Measurements from ENCODE around the gene CYFIP2.

The CYFIP2 gene

DNA sequence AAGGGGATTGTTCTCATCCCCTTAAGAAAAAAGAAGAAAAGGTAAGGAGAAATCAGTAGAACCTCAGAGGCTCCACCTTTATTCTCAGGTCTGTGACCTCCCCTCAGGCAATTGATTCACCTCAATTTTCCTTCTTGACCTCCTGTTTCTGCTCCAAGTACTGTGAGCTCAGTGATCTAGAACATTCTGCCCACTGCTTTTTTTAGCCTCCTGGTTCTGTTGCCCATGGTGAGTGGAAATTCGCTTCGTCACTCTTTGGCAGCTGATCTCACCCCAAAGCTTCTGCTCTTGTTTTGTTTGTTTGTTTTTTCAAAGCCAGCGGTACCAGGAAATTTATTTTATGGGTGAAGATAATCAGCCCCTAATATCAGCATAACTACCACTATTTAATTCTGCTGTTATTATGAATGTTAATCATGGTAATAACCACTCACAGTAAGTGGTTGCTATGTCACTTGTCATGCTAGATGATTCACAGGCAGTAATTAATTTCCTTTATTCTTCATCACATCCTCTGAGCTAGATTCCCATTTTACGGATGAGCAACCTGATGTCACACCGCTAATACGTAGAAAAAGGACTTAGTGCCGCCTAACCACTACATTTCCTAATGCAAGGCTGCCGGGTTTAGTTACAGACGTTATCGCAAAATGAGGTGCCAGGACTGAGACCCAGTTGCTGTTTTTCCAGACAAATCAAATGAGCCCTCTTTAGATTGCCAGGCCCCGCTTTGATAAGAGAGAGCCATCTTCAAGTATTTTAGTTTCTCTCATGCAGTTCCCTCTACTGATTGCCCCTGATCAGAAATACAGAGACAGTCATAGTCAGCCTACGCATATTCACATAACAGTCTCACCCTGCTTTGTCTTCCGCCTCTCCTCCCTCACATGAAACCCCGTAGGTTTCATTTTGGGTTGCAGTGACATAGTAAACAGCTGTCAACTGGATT is 78.2 kb downstream of the CYFIP2 start:
- H3K36me3 Mint-ChIP-seq (ENCODE audit: low read depth): peaks cover 74% of the 10 kb centered on the region
- H3K9me3 Mint-ChIP-seq: peaks cover under 1% of the 10 kb centered on the region
- peak overlapping the region; percentile 86 for H3K27ac Mint-ChIP-seq
- peak overlapping the region; percentile 35 for H3K4me3 Mint-ChIP-seq
- no peaks in the 10 kb centered on the region for H3K27me3 Mint-ChIP-seq
- ATAC-seq: peak; percentile 82
- no peak for DNase-seq
- peaks cover 45% of the 10 kb centered on the region for H3K4me1 Mint-ChIP-seq

DNA sequence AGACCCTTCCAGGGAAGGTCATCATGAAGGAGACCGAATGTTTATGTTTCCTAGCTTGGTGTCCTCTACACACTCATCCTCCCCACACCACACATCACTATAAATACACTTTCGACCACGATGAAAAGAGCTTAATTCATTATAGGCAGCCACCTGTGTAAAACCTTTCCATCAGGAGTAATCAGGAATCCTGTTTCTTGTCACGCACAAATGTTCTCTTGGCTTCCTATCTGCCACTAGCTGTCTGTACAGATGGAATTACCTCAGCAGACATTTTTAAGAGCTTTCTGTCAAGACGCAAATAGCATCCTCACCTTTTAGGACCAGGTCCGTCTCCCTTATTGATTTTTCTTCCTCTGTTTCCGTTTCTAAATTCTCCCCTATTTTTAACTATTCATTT is 79.1 kb downstream of the CYFIP2 start:
- H3K27me3 Mint-ChIP-seq: no peaks in the 10 kb centered on the region

DNA sequence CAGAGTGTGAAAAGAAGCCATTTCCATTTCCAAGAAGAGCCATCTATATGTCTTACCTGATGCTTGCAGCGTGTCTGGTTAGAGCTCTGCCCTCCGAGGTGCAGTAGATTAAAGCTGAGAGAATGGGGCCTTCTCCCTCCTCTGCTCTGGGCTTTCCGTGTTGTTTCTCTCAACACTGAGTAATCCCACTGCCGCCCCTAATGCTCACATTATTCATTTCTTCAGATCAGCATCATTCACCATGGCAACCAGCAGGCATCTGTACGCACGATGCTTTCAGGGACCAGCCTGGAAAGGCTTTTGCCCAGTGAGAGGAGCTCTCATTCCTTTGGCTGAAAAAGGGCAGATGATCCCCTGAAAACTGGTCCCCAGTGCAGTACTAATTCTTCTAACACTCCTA is 79.6 kb downstream of the CYFIP2 start:
- Mint-ChIP-seq H3K27me3 (no peaks in the 10 kb centered on the region), H3K4me3 (peak overlapping the region; percentile 55), H3K9me3 (peaks cover 9% of the 10 kb centered on the region), H3K36me3 (ENCODE audit: low read depth) (peaks cover 78% of the 10 kb centered on the region), H3K4me1 (peaks cover 59% of the 10 kb centered on the region), H3K27ac (peak overlapping the region; percentile 86)
- ATAC-seq (peak; percentile 55), DNase-seq (no peak)

More for the DNA sequence above, 79.1 kb downstream of the CYFIP2 start:
- peaks cover 76% of the 10 kb centered on the region for H3K36me3 Mint-ChIP-seq (ENCODE audit: low read depth)
- peak overlapping the region; percentile 55 for H3K4me3 Mint-ChIP-seq
- peaks cover 9% of the 10 kb centered on the region for H3K9me3 Mint-ChIP-seq
- peak overlapping the region; percentile 86 for H3K27ac Mint-ChIP-seq
- peaks cover 55% of the 10 kb centered on the region for H3K4me1 Mint-ChIP-seq
- DNase-seq: no peak
- no peak for ATAC-seq

DNA sequence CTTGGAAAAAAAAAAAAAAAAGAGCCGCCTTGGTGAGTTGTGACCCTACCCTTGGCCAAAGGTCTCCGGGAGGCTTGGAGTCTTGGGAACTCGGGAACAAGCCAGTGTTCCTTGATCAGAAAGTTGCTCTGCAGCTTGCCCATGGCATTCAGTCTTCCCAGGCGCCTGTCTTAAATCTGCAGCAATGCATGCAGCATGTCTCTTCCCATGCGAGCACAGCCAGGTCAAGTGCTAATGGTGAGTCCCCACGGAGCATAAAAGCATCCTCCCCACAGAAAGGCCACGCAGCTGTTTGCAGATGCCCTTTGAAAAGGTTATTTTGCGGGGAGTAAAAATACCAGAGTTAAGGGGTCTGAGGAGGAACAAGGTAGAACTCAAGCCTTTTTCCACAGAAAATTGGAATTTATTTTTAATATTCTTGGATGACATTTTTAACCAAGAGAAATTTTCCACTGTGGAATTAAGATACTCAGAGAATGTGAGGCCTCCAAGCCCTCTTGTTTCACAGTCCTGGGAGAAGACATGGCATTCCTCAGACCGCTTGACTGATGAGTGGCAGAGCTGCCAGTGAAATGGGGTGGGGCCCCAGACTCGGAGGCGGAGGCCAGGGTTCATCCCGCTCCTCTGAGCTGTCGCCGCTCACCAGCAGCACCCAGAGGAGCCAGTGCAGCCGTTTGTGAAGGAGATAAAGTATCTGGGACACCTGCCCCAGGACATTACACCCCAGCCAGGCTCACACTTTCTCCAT is 81.6 kb downstream of the CYFIP2 start:
- H3K4me3 Mint-ChIP-seq: no peak overlapping the region
- no peaks in the 10 kb centered on the region for H3K27me3 Mint-ChIP-seq
- DNase-seq: no peak
- peaks cover 9% of the 10 kb centered on the region for H3K9me3 Mint-ChIP-seq
- H3K27ac Mint-ChIP-seq: no peak overlapping the region
- peaks cover 81% of the 10 kb centered on the region for H3K36me3 Mint-ChIP-seq (ENCODE audit: low read depth)
- ATAC-seq: no peak
- peaks cover 78% of the 10 kb centered on the region for H3K4me1 Mint-ChIP-seq

DNA sequence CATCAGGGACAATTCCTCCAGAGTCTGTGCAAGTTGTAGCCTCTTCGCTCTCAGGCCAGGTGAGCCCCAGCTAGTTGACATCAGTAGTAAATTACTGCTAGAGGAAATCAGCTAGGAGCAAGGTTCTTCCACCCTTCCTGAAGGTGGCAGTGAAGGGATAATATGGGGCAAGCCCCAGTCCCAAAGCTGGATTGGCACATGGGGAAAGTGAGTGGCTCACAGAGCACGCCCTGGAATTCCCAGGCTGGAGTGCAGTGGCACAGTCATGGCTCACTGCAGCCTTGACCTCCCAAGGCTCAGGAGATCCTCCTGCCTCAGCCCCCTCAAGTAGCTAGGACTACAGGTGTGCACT is 82.1 kb downstream of the CYFIP2 start:
- no peak overlapping the region for H3K4me3 Mint-ChIP-seq
- peaks cover 79% of the 10 kb centered on the region for H3K4me1 Mint-ChIP-seq
- H3K9me3 Mint-ChIP-seq: peaks cover 9% of the 10 kb centered on the region
- H3K36me3 Mint-ChIP-seq (ENCODE audit: low read depth): peaks cover 79% of the 10 kb centered on the region
- no peak for ATAC-seq
- H3K27ac Mint-ChIP-seq: no peak overlapping the region
- DNase-seq: no peak
- H3K27me3 Mint-ChIP-seq: no peaks in the 10 kb centered on the region

DNA sequence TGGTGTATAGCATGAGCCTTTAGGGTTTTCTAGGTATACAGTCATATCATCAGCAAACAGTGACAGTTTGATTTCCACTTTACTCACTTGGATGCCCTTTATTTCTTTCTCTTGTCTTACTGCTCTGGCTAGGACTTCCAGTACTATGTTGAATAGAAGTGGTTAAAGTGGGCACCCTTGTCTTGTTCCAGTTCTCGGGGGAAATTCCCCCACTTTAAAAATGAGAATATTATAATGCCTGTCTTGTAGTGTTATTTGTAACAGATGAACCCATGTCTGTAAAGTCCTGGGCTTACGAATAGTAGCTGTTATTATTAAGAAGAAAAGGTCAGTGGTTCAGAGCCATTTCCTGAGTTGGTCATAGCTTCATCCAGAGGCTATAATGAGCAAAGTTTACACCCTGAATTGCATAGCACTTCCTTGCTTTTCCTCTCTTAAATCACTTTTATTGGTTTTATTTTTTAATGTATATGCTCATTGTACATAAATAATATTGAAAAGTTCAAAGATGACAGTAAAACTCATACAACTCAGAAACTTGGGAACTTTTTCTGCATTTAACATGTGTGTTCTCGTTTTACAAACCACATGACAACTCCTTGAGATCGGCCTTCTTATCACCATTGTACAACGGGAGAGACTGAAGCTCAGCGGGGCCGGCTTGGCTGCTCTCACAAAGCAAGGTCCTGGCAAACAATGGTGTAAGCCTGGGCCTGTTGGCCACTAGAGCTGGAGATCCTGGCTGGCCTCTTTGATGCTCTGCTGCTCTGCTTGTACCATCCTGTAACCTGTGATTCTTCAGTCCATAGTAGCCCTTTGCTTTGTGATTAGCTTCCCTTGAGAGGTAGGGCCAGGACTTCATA is 85.2 kb downstream of the CYFIP2 start:
- Mint-ChIP-seq H3K4me3 (peak overlapping the region; percentile 48), H3K27me3 (no peaks in the 10 kb centered on the region), H3K4me1 (peaks cover 64% of the 10 kb centered on the region), H3K27ac (peak overlapping the region; percentile 99), H3K9me3 (peaks cover 9% of the 10 kb centered on the region), H3K36me3 (ENCODE audit: low read depth) (peaks cover 65% of the 10 kb centered on the region)
- ATAC-seq (peak; percentile 90), DNase-seq (no peak)

DNA sequence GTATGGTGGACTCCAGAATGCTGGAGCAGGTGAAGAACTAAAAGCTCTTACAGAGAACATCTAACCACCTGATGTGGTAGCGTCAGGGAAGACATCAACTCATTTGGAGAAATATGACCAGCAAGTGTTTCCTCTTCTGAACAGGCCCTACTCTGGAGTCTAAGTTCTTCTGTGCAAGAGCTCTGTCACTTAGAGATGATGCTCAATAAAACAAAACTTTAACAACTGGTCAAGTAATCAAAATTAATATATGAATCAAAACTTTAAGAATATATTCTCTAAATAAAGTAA is 85.8 kb downstream of the CYFIP2 start:
- peaks cover 59% of the 10 kb centered on the region for H3K36me3 Mint-ChIP-seq (ENCODE audit: low read depth)
- peak overlapping the region; percentile 99 for H3K27ac Mint-ChIP-seq
- peak; percentile 12 for ATAC-seq
- DNase-seq: no peak
- H3K4me3 Mint-ChIP-seq: peak overlapping the region; percentile 48
- peaks cover 64% of the 10 kb centered on the region for H3K4me1 Mint-ChIP-seq
- H3K27me3 Mint-ChIP-seq: no peaks in the 10 kb centered on the region
- H3K9me3 Mint-ChIP-seq: peaks cover 9% of the 10 kb centered on the region

DNA sequence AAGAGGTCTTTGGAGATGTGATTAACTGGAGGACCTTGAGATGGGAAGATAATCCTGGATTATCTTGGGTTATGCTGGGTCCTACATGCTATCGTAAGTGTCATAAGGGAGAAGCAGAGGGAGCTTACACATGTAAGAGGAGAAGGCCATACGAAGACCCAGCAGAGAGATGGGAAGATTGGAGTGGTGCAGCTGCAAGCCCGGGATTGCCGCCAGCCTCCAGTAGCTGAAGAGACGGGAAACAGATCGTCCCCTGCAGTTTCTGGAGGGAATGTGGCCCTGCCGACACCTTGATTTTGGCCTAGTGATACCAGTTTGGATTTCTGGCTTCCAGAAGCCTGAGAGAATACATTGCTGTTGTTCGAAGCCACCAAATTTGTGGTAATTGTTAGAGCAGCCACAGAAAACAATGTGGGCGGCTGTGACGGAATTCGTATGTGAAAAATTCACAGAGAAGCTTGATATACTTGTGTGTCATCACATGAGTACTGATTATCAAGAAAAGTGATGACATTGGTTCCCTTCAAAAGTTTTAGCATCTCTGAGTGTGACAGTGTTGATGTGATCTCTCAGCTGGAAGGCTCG is 86.9 kb downstream of the CYFIP2 start:
- DNase-seq: peak; percentile 36
- Mint-ChIP-seq H3K4me1 (peaks cover 64% of the 10 kb centered on the region), H3K36me3 (ENCODE audit: low read depth) (peaks cover 58% of the 10 kb centered on the region), H3K4me3 (no peak overlapping the region), H3K27me3 (no peaks in the 10 kb centered on the region), H3K9me3 (peaks cover 9% of the 10 kb centered on the region), H3K27ac (peak overlapping the region; percentile 99)
- no peak for ATAC-seq

DNA sequence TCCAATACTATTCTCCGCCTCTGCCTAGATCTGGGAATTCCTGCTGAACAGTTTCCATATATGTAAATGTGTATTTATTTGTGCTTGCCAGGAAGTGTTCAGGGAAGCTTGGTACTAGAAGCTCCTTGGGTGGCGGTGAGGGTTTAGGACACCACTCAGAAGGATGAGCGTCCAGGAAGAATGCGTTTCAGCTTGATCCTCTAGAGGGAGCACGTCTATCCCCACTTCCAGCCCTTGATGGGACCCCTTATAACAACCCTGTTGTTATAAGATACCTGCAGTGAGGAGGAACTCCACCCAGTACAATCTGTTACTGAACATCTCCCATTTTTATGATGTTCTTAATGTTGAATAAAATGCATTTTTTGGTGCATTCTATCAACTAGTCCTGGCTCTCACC is 88.9 kb downstream of the CYFIP2 start:
- Mint-ChIP-seq H3K4me1 (peaks cover 51% of the 10 kb centered on the region), H3K4me3 (no peak overlapping the region), H3K36me3 (ENCODE audit: low read depth) (peaks cover 60% of the 10 kb centered on the region), H3K9me3 (peaks cover 2% of the 10 kb centered on the region), H3K27ac (peak overlapping the region; percentile 35), H3K27me3 (no peaks in the 10 kb centered on the region)
- DNase-seq (no peak), ATAC-seq (no peak)

DNA sequence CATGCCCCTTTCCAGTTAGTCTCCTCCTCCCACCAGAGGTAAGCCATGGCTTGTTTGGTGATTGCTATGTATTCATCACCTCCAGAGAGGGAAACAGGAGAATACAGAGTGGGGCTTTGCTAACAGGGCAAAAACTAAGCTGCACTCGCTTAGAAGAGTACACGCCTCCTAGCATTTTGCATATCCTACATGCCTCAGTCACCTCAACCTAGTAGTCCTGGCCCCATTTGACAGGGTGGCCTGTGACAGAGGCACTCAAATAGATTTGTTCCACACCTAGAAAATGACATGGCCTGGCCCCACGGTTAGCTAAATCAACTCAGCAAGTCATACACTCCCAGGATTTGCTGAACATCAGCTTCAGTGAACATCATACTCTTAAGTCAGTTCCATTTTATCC is 90.7 kb downstream of the CYFIP2 start:
- Mint-ChIP-seq H3K4me3 (no peak overlapping the region), H3K27me3 (no peaks in the 10 kb centered on the region), H3K36me3 (ENCODE audit: low read depth) (peaks cover 52% of the 10 kb centered on the region), H3K27ac (peak overlapping the region; percentile 58), H3K9me3 (no peaks in the 10 kb centered on the region), H3K4me1 (peaks cover 34% of the 10 kb centered on the region)
- ATAC-seq: no peak
- DNase-seq: no peak

DNA sequence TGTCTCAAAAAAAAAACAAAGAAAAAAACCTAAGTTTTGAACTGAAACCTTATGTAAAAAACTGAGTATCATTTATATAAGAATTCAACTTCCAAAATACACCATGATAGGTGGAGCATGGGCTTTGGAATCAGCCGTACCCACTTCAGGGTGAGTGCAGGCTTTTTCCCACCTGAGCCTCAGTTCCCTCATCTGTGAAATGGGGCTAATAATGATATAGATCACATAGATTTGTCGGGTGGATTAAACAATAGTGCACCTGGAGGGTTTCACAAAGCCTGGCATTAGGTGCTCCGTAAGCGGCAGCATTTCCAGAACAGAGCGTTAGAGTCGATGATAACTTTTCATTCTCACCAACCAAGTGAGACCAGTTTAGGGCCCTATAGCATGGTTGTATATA is 91.9 kb downstream of the CYFIP2 start:
- ATAC-seq: no peak
- Mint-ChIP-seq H3K27ac (no peak overlapping the region), H3K4me1 (peaks cover 31% of the 10 kb centered on the region), H3K27me3 (no peaks in the 10 kb centered on the region), H3K4me3 (no peak overlapping the region), H3K36me3 (ENCODE audit: low read depth) (peaks cover 52% of the 10 kb centered on the region), H3K9me3 (no peaks in the 10 kb centered on the region)
- DNase-seq: no peak

DNA sequence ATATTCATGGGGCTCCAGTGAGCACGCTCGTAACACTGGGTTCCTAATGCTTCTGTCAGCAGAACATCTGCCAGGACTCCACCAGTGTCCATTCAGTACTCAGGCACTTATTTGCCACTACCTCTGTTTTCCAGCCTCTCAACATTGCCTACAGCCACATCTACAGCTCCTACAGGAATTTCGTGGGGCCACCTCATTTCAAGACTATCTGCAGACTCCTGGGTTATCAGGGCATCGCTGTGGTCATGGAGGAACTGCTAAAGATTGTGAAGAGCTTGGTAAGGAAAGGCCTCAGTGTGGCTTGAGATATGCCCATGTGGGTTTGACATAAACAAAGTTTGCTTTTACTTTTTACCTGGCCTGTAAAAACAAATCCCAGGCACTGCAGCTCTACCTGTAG is 92.9 kb downstream of the CYFIP2 start:
- ATAC-seq (no peak), DNase-seq (no peak)
- Mint-ChIP-seq H3K36me3 (ENCODE audit: low read depth) (peaks cover 53% of the 10 kb centered on the region), H3K4me1 (peaks cover 22% of the 10 kb centered on the region), H3K9me3 (no peaks in the 10 kb centered on the region), H3K27me3 (no peaks in the 10 kb centered on the region), H3K27ac (peak overlapping the region; percentile 72), H3K4me3 (no peak overlapping the region)

DNA sequence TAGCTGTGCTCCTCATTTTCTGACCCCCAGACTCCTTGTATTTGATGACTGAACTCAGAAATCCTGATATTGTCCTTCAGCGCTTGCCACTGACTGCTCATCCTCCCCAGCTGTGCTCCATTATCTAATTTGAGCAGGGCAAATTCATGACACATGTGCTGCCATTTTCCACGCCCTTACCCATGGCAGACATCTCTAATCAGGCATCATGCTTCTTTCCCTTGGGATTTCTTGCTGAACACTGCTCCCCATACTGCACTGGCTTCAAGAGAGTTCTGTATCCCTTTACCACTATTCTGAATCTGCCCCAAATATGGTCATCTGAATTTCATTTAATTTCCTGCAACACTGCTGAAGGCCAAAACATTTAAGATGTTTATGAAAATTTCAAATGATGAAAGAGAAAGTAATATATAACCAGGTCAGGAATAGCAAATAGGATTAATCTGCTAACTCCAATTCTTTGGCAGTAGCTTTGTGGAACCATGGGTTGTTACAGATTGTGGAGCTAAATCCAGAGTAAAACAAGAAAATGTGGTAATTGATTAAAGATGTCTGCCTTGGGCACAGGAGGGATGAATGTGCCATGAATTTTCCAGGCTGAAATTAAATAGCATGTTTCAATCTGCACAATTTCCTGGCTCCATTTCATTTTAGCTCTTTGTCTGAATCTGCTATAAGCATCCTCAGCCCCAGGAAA is 93.6 kb downstream of the CYFIP2 start:
- Mint-ChIP-seq H3K27me3 (no peaks in the 10 kb centered on the region), H3K36me3 (ENCODE audit: low read depth) (peaks cover 57% of the 10 kb centered on the region), H3K9me3 (no peaks in the 10 kb centered on the region), H3K4me3 (no peak overlapping the region), H3K27ac (peak overlapping the region; percentile 72), H3K4me1 (peaks cover 22% of the 10 kb centered on the region)
- no peak for DNase-seq
- no peak for ATAC-seq

DNA sequence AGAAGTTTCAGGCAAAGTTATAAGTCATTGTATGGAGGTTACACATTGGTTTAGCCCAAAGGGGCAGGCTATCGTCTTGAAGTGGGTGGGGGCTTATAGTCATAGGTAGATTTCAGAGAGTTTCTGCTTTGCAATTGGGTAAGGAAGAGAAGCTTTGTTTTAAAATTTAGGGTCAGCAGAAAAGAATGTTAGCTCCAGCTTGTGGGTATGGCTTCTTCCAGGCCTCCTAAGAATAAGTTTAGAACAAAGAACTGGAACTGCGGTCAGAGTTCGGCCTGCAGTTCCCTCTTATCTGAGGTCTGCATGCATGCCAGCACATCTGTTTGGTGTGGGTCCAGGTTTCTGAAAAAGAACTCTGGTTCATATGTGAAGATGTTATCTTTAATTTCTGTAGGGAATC is 96.1 kb downstream of the CYFIP2 start:
- Mint-ChIP-seq H3K27ac (peak overlapping the region; percentile 72), H3K27me3 (no peaks in the 10 kb centered on the region), H3K4me3 (no peak overlapping the region), H3K9me3 (no peaks in the 10 kb centered on the region), H3K36me3 (ENCODE audit: low read depth) (peaks cover 67% of the 10 kb centered on the region), H3K4me1 (peaks cover 10% of the 10 kb centered on the region)
- ATAC-seq (no peak), DNase-seq (no peak)
